ENCODE measurements around the gene SMIM13.

- TF ChIP-seq CTCF (IDR thresholded peaks at IDR 0.05 in 8 of 11, conservative IDR thresholded peaks at IDR 0.05 in 3 of 11) (no peak), POLR2A (IDR thresholded peaks at IDR 0.05) (no peak)
Measured at GRCh38 chr6:11128608-11129007, 35.0 kb downstream of the SMIM13 start.
